ENCODE measurements around the gene TMEM88.

The TMEM88 gene

GRCh38 chr17:7844292-7845154, 10.3 kb upstream of the TMEM88 start:
- peak; percentile 93 for DNase-seq

GRCh38 chr17:7845359-7846062, 9.4 kb upstream of the TMEM88 start:
- no peak for DNase-seq

DNA sequence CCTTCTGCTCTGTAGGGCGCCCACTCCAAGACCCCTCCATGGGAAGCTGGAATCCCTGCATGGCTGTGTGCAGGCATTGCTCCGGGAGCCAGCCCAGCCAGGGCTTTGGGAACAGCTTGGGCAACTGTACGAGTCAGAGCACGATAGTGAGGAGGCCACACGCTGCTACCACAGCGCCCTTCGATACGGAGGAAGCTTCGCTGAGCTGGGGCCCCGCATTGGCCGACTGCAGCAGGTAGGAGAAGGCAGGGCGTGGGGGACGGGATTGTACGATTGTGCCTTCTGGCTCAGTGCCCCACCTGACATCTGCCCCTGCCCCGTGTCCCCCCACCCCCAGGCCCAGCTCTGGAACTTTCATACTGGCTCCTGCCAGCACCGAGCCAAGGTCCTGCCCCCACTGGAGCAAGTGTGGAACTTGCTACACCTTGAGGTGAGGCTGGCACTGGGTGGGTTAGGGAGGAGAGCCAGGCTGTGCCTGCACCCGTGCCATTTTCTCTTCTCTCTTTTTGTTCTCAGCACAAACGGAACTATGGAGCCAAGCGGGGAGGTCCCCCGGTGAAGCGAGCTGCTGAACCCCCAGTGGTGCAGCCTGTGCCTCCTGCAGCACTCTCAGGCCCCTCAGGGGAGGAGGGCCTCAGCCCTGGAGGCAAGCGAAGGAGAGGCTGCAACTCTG, 8.7 kb upstream of the TMEM88 start:
- no peak for DNase-seq

DNA sequence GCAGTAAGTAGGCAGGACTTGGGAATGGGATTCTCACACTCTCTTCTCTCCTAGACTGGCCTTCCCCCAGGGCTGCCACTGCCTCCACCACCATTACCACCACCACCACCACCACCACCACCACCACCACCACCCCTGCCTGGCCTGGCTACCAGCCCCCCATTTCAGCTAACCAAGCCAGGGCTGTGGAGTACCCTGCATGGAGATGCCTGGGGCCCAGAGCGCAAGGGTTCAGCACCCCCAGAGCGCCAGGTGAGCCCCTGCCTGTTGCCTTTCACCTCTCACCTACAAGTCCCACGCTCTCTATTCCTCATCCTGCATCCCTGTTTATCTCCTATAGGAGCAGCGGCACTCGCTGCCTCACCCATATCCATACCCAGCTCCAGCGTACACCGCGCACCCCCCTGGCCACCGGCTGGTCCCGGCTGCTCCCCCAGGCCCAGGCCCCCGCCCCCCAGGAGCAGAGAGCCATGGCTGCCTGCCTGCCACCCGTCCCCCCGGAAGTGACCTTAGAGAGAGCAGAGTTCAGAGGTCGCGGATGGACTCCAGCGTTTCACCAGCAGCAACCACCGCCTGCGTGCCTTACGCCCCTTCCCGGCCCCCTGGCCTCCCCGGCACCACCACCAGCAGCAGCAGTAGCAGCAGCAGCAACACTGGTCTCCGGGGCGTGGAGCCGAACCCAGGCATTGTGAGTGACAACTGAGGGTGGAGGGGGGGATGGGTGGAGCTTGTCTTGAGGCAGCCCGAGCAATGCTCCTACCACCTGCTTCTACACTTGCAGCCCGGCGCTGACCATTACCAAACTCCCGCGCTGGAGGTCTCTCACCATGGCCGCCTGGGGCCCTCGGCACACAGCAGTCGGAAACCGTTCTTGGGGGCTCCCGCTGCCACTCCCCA, 7.9 kb upstream of the TMEM88 start:
- DNase-seq = no peak

DNA sequence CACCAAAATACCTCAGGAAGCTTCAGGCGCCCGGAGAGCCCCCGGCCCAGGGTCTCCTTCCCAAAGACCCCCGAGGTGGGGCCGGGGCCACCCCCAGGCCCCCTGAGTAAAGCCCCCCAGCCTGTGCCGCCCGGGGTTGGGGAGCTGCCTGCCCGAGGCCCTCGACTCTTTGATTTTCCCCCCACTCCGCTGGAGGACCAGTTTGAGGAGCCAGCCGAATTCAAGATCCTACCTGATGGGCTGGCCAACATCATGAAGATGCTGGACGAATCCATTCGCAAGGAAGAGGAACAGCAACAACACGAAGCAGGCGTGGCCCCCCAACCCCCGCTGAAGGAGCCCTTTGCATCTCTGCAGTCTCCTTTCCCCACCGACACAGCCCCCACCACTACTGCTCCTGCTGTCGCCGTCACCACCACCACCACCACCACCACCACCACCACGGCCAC, 6.7 kb upstream of the TMEM88 start:
- DNase-seq = no peak

GRCh38 chr17:7848739-7849129, 6.1 kb upstream of the TMEM88 start:
- no peak for DNase-seq

- DNase-seq = no peak
Observed at GRCh38 chr17:7849130-7849750, 5.6 kb upstream of the TMEM88 start.

GRCh38 chr17:7849751-7850504, 4.9 kb upstream of the TMEM88 start:
- no peak for DNase-seq

DNA sequence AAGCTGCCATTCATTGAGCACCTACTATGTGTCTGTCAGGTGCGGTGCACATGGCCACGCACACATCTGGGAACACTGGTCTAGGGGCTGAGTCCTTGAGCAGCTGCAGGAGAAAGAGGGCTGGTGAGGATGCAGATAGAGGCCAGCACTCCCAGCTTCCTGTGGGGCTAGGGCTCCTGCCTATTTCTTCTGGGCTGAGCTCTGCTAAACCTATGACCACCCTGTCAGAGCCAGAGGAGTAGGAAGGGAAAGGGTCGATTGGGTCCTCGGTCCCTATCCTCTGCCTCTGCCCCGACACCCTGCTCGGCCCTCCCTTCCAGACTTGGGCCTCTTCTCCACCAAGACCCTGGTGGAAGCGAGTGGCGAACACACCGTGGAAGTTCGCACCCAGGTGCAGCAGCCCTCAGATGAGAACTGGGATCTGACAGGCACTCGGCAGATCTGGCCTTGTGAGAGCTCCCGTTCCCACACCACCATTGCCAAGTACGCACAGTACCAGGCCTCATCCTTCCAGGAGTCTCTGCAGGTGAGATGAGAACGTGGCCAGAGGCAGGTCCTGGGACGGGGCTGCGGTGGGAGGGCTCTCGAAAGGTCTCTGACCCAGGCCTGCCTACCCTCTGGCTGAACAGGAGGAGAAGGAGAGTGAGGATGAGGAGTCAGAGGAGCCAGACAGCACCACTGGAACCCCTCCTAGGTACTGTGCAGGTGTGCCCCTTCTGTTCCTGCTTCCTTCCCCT, 4.0 kb upstream of the TMEM88 start:
- no peak for DNase-seq

DNA sequence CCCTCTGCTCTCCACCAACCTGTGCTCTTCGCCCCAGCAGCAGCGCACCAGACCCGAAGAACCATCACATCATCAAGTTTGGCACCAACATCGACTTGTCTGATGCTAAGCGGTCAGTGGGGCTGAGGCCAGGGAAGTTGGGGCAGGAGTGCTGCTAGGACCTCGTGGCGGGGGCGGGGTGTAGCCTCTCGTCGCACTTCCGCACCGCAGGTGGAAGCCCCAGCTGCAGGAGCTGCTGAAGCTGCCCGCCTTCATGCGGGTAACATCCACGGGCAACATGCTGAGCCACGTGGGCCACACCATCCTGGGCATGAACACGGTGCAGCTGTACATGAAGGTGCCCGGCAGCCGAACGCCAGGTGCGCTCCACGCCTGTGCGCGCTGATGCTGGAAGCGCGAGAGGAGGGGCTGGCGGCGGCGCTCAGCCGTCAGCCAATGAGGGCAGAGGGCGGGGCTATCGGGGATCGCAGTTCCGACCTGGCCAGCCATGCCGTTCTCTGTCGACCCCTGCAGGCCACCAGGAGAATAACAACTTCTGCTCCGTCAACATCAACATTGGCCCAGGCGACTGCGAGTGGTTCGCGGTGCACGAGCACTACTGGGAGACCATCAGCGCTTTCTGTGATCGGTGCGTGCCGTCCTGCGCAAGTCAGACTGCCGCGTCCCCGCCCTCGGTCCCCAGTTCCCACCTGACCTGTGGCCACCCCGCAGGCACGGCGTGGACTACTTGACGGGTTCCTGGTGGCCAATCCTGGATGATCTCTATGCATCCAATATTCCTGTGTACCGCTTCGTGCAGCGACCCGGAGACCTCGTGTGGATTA, 3.2 kb upstream of the TMEM88 start:
- peak; percentile 90 for DNase-seq

DNA sequence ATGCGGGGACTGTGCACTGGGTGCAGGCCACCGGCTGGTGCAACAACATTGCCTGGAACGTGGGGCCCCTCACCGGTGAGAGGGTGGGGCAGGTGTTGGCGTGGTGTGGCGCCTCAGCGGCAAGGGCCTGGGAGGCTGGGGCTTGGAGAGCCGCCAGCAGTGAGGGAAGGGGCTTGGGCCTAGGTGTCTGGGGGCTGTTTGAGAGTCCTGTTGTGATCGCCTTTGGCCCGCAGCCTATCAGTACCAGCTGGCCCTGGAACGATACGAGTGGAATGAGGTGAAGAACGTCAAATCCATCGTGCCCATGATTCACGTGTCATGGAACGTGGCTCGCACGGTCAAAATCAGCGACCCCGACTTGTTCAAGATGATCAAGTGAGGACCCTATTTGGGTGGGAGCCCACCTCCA, 2.6 kb upstream of the TMEM88 start:
- no peak for DNase-seq

- no peak for DNase-seq
Observed at GRCh38 chr17:7852919-7853690, 1.8 kb upstream of the TMEM88 start.

DNA sequence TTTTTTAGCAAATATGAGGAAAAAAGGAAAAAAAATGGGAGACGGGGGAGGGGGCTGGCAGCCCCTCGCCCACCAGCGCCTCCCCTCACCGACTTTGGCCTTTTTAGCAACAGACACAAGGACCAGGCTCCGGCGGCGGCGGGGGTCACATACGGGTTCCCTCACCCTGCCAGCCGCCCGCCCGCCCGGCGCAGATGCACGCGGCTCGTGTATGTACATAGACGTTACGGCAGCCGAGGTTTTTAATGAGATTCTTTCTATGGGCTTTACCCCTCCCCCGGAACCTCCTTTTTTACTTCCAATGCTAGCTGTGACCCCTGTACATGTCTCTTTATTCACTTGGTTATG, 1.2 kb upstream of the TMEM88 start:
- DNase-seq = no peak

GRCh38 chr17:7854078-7854777, 638 bp upstream of the TMEM88 start:
- DNase-seq = no peak

- DNase-seq = no peak
Observed at GRCh38 chr17:7855660-7856010, 769 bp downstream of the TMEM88 start.

- DNase-seq = peak; percentile 85
Observed at GRCh38 chr17:7856011-7856810, 1.3 kb downstream of the TMEM88 start.
